Fibroblast of gingiva (primary cell): ENCODE data around the gene CAB39L.

Experiments used
- DNase-seq: peaks from one replicate; pipeline ENCODE4 v3.0.0-alpha.2; 2011; ENCODE audit warnings: low read depth

CAB39L gene

GRCh38 chr13:49441846-49442245 is 2.0 kb downstream of the CAB39L start:
- peak; percentile 78 for DNase-seq

GRCh38 chr13:49441312-49441711 is 2.6 kb downstream of the CAB39L start:
- no peak for DNase-seq

- DNase-seq = no peak
These were observed 4.3 kb downstream of the CAB39L start for GRCh38 chr13:49439609-49440008.

- no peak for DNase-seq
These were observed 6.2 kb downstream of the CAB39L start for GRCh38 chr13:49437705-49438104.

GRCh38 chr13:49436890-49437289 is 7.0 kb downstream of the CAB39L start:
- peak; percentile 71 for DNase-seq

- peak; percentile 63 for DNase-seq
These were observed 7.9 kb downstream of the CAB39L start for GRCh38 chr13:49435992-49436391.

- DNase-seq = no peak
These were observed 14.7 kb downstream of the CAB39L start for GRCh38 chr13:49429121-49429520.

GRCh38 chr13:49428041-49428763 is 15.7 kb downstream of the CAB39L start:
- DNase-seq = no peak

GRCh38 chr13:49424011-49424560 is 19.8 kb downstream of the CAB39L start:
- DNase-seq = no peak

GRCh38 chr13:49421391-49421790 is 22.5 kb downstream of the CAB39L start:
- no peak for DNase-seq

- DNase-seq = no peak
These were observed 24.6 kb downstream of the CAB39L start for GRCh38 chr13:49419276-49419675.

- no peak for DNase-seq
These were observed 25.7 kb downstream of the CAB39L start for GRCh38 chr13:49418206-49418605.

- no peak for DNase-seq
These were observed 26.7 kb downstream of the CAB39L start for GRCh38 chr13:49417161-49417560.

- no peak for DNase-seq
These were observed 31.1 kb downstream of the CAB39L start for GRCh38 chr13:49412749-49413148.

GRCh38 chr13:49411353-49411752 is 32.5 kb downstream of the CAB39L start:
- DNase-seq = no peak

GRCh38 chr13:49410477-49410876 is 33.4 kb downstream of the CAB39L start:
- no peak for DNase-seq

GRCh38 chr13:49410006-49410405 is 33.9 kb downstream of the CAB39L start:
- peak; percentile 27 for DNase-seq

GRCh38 chr13:49409008-49409407 is 34.9 kb downstream of the CAB39L start:
- no peak for DNase-seq

GRCh38 chr13:49407936-49408335 is 35.9 kb downstream of the CAB39L start:
- no peak for DNase-seq

GRCh38 chr13:49407068-49407467 is 36.8 kb downstream of the CAB39L start:
- DNase-seq = no peak

- DNase-seq = no peak
These were observed 39.2 kb downstream of the CAB39L start for GRCh38 chr13:49404703-49405020.

GRCh38 chr13:49403996-49404702 is 39.7 kb downstream of the CAB39L start:
- no peak for DNase-seq
